ENCODE data around the gene TRAPPC6A.
A peak's percentile ranks its signal among the peaks of the same experiment; 100 is the strongest.

Gene TRAPPC6A

GRCh38 chr19:45163751-45164460 is 14.1 kb downstream of the TRAPPC6A start:
- no peak overlapping the region for H3K4me3 ChIP-seq (ENCODE audit: low read depth, low read length)

GRCh38 chr19:45163156-45163555 is 14.9 kb downstream of the TRAPPC6A start:
- no peak overlapping the region for H3K4me3 ChIP-seq (ENCODE audit: low read depth, low read length)

- H3K4me3 ChIP-seq (ENCODE audit: low read depth, low read length), result no peak overlapping the region
These were observed 15.4 kb downstream of the TRAPPC6A start for GRCh38 chr19:45162608-45163143.

- no peak overlapping the region for H3K4me3 ChIP-seq (ENCODE audit: low read depth, low read length)
These were observed 16.1 kb downstream of the TRAPPC6A start for GRCh38 chr19:45161738-45162607.

GRCh38 chr19:45160870-45161737 is 16.9 kb downstream of the TRAPPC6A start, which contains the start of gene NKPD1:
Gene NKPD1 (minus strand): TSS chr19:45160982. CDS start chr19:45160150, 832 bp downstream.
- H3K4me3 ChIP-seq (ENCODE audit: low read depth, low read length), result no peak within 1 kb of the TSS

- H3K4me3 ChIP-seq (ENCODE audit: low read depth, low read length), result no peak overlapping the region
These were observed 18.1 kb downstream of the TRAPPC6A start for GRCh38 chr19:45159971-45160324.

GRCh38 chr19:45159210-45159970 is 18.6 kb downstream of the TRAPPC6A start:
- H3K4me3 ChIP-seq (ENCODE audit: low read depth, low read length), result no peak overlapping the region

GRCh38 chr19:45158503-45159209 is 19.4 kb downstream of the TRAPPC6A start:
- H3K4me3 ChIP-seq (ENCODE audit: low read depth, low read length), result no peak overlapping the region

GRCh38 chr19:45156751-45157150 is 21.3 kb downstream of the TRAPPC6A start:
- no peak overlapping the region for H3K4me3 ChIP-seq (ENCODE audit: low read depth, low read length)

GRCh38 chr19:45156011-45156630 is 21.9 kb downstream of the TRAPPC6A start:
- no peak overlapping the region for H3K4me3 ChIP-seq (ENCODE audit: low read depth, low read length)

GRCh38 chr19:45154064-45154827 is 23.8 kb downstream of the TRAPPC6A start:
- H3K4me3 ChIP-seq (ENCODE audit: low read depth, low read length), result peak overlapping the region; percentile 4

- H3K4me3 ChIP-seq (ENCODE audit: low read depth, low read length), result peak overlapping the region; percentile 4
These were observed 24.5 kb downstream of the TRAPPC6A start for GRCh38 chr19:45153339-45154063.

- H3K4me3 ChIP-seq (ENCODE audit: low read depth, low read length), result no peak overlapping the region
These were observed 25.3 kb downstream of the TRAPPC6A start for GRCh38 chr19:45152504-45153338.

GRCh38 chr19:45151821-45152503 is 26.1 kb downstream of the TRAPPC6A start:
- H3K4me3 ChIP-seq (ENCODE audit: low read depth, low read length), result no peak overlapping the region

GRCh38 chr19:45151320-45151719 is 26.7 kb downstream of the TRAPPC6A start:
- H3K4me3 ChIP-seq (ENCODE audit: low read depth, low read length), result no peak overlapping the region

GRCh38 chr19:45150751-45151281 is 27.2 kb downstream of the TRAPPC6A start:
- H3K4me3 ChIP-seq (ENCODE audit: low read depth, low read length), result no peak overlapping the region

Measured in iPS-11a (cell line).